ENCODE measurements around the gene NSMCE1. TPM values are rescaled to one million over a fixed set of nuclear protein-coding genes. Genes with fewer than 3 reads are reported as not detected.

Gene NSMCE1
- total and polyA plus RNA-seq, 2 of the 8 experiments (the other 6 are each of a cell fraction or from before 2014, with no cell fraction given) = 8.1 to 16.6 TPM

- TF ChIP-seq ATF3 (IDR thresholded peaks at IDR 0.05; ENCODE audit: insufficient read depth, low read depth, low read length) = no peak
- no peak for TF ChIP-seq BACH1 (IDR thresholded peaks at IDR 0.05; ENCODE audit: low read length)
- no peak for TF ChIP-seq GTF2F1 (IDR thresholded peaks at IDR 0.05; ENCODE audit: borderline replicate concordance, low read depth, low read length)
- no peak for TF ChIP-seq SP4 (IDR thresholded peaks at IDR 0.05; ENCODE audit: low read length)
- TF ChIP-seq SIRT6 (IDR thresholded peaks at IDR 0.05; ENCODE audit: low read length) = no peak
- TF ChIP-seq, protein P1, sequence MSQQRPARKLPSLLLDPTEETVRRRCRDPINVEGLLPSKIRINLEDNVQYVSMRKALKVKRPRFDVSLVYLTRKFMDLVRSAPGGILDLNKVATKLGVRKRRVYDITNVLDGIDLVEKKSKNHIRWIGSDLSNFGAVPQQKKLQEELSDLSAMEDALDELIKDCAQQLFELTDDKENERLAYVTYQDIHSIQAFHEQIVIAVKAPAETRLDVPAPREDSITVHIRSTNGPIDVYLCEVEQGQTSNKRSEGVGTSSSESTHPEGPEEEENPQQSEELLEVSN (IDR thresholded peaks at IDR 0.05) = no peak
- TF ChIP-seq YY1 (IDR thresholded peaks at IDR 0.05; ENCODE audit: low read depth, low read length) = no peak
Measured at GRCh38 chr16:27199235-27199586, 69.4 kb downstream of the NSMCE1 start (continued).

All from H1 (cell line).